OCI-LY3 (cell line): ENCODE measurements around the gene HNRNPH3.

ENCODE experiments used
- EZH2phosphoT487 ChIP-seq: fragments of 200-600 bp; shearing (Covaris generic); IDR thresholded peaks from 2 replicates; pipeline ENCODE4 v1.6.1; 2018; ENCODE audit warnings: antibody characterized with exemption, mixed run types, low read depth
- TF ChIP-seq, protein P1 (sequence below): fragments of 200-600, 300-600 bp; sonication (generic); IDR thresholded peaks from 2 replicates; pipeline ENCODE4 v1.5.1; 2014; ENCODE audit warnings: antibody characterized with exemption, low read length, low read depth

DNA sequence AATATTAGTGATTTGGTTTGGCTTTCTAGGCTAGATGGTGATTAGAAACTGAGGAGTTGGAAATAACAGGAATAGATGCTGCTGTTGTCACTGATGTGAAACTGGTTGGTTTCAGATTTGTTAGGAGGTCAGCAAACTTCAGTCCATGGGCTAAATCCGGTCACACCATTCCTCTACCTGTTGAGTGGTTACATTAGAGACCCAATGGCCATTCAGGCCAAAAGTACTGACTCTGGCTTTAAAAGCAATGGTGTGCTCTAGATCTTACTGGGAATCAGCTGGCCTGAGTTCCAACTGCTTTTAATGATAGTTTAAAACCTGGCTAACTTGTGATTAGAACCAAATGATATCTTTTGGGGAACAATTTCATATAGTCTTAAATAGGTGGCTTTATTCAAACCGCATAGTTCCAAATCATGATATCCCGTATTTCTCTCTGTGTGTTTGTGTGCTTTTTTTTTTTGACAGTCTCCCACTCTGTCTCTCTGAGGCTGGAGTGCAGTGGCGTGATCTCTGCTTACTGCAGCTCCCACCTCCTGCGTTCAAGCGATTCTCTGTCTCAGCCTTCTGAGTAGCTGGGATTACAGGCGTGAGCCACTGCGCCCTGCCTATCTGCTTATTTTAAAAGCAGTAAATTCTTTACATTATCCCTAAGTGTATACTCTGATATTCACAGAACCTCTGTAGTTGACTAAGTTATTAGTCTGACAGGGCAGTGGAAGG is 8.7 kb downstream of the HNRNPH3 start:
- TF ChIP-seq, protein P1, sequence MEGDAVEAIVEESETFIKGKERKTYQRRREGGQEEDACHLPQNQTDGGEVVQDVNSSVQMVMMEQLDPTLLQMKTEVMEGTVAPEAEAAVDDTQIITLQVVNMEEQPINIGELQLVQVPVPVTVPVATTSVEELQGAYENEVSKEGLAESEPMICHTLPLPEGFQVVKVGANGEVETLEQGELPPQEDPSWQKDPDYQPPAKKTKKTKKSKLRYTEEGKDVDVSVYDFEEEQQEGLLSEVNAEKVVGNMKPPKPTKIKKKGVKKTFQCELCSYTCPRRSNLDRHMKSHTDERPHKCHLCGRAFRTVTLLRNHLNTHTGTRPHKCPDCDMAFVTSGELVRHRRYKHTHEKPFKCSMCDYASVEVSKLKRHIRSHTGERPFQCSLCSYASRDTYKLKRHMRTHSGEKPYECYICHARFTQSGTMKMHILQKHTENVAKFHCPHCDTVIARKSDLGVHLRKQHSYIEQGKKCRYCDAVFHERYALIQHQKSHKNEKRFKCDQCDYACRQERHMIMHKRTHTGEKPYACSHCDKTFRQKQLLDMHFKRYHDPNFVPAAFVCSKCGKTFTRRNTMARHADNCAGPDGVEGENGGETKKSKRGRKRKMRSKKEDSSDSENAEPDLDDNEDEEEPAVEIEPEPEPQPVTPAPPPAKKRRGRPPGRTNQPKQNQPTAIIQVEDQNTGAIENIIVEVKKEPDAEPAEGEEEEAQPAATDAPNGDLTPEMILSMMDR = no peak
- no peak for TF ChIP-seq EZH2phosphoT487
